Endometrium (tissue), 2 donors: Measurements from ENCODE around the gene ENO1.
"Not testable (repeated sequence)": the region's sequence is repeated elsewhere in the genome, so short reads cannot be mapped to it uniquely, and the experiment has no call there.

Source experiments
- FAIRE-seq: peaks from 2 replicates; lab custom pipeline; 2012; peaks lifted over from hg19 to GRCh38; lab: Jason Lieb, UNC
- donor health status: control.
- donor health status: control.

Gene ENO1

DNA sequence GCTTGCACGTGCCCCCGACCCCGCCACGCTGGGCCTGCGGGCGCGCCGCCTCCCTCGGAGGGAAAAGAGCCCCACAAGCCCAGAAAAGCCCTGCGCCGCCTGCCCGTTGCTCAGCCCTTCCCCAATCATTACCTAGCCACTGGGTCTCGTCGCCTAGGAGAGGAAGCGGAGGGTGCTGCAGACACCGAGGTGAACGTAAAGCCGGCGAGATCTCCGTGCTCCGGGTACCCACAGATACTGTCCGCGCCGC is at the start of gene ENO1:
Gene ENO1, minus strand, starts transcription at position 239 of the 250 bp plus-strand sequence. CDS start 3,778 bp downstream, outside the sequence.
- FAIRE-seq, result no peak

DNA sequence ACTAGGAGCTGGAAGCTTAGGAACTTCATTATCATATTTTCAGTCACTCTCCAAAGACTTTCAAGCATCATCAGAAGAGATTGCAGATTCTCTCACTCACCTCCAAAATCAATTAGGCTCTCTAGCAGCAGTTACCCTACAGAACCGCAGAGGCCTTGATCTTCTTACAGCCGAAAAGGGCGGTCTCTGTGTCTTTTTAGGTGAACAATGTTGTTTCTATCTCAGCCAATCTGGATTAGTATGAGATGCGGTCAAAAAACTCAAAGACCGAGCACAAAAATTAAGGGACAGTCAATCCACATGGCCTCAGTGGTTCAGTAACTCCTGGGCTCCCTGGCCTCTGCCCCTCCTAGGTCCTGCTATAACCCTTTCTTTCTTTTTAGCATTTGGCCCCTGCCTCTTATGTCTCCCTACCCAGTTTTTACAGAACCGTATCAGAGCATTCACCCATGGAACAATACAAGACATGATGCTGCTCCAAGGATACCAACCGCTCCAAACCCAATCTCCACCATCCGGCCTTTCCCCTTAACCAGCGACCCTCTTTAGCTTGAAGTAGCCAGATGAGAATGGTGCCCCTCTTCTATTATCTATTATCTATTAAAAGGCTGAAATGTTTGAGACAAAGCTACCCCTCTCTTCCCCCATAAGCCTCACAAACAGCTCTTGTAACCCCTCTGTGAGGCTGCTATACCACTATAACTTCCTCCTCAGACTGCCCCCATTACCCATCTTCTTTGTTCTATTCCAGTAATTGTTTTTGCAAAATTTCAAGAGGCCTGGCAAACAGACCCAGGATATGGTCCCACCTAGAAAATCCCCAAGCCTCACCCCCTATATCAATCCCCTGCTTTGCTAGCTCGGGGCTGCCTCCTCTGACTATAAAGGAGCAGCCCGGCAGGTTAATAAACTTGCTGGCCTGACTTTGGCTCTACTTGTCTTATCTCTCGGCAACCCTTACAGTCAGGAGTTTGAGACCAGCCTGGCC is 48.5 kb upstream of the ENO1 start:
- FAIRE-seq, result no peak

DNA sequence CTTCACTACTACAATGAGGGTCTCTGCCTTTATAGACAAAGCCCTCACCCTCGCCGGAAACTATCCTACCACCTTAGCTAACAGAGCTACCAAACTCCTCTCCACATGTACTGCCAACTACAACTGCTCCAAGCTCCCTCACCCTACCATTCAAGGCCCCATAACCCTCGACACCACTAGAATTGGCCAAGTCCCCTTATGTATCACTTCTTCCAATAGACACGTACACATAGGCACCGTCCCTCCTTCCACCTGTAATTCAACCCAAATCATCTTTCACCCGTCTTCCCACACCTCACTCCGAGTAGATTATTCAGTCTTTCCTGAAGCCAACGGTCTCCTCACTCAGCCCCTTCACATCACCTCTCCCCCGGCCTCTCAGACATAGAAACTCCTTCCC is 47.5 kb upstream of the ENO1 start:
- no peak for FAIRE-seq

DNA sequence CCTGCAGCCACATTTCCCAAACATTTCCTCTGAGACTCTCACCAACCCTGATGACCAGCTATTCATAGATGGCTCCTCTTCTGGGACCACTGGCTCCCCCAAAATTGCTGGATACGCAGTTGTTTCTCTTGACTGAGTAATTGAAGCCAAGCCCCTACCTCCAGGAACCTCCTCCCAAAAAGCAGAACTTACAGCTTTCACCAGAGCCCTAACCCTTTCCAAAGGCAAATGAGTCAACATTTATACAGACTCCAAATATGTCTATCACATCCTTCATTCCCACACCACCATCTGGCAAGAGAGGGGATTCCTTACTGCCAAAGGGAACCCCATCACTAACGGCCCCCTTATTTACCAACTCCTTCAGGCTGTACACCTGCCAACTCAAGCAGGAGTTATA is 46.9 kb upstream of the ENO1 start:
- no peak for FAIRE-seq

DNA sequence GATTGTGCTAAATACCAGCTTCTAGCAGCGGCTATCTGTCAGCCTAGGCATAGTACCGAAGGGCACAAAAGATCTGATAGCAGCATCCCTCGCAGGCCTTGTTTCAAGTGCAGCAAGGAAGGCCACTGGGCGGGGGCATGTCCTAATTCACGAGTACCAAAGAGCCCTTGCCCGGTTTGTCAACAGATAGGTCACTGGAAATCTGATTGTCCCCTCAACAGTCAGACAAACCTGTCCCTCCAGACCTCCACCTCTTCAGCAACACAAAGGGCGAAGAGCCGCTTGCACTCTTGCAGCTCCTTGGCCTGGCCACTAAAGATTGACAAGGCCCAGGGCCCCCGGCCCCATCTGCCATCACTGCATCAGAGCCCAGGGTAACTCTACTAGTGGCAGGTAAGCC is 44.5 kb upstream of the ENO1 start:
- no peak for FAIRE-seq

DNA sequence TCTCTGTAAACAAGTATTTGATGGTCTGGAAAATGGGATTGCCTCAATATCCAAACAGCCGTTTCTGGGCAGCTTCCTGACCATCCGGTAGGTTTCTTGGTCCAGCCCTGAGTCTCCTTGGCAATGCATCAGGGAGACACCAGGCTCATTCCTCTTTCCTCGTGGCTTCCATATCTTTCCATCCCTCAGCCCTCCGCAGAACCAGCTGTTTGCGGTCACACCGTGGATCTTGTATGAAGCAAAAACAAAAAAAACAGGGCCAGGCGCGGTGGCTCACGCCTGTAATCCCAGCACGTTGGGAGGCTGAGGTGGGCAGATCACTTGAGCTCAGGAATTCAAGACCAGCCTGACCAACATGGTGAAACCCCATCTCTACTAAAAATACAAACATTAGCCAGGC is 39.0 kb upstream of the ENO1 start:
- not testable (repeated sequence) for FAIRE-seq

DNA sequence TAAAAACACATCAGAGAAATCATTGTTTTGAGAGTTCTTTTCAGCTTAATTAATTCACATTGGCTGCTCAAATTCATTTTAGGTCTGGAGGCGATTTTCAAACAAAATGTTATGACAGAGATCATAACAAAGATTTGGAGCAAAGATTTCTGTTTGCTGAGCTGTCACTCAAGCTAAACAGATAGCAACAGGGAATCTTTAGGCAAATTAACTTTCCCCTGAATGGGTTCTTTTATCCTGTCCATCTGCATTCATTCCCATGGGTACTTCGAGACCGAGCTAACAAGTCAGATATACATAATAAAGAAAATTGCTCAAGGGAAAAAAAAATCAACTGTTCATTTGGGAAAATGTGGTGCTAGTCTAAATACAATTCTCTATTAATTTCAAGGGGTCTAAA is 37.0 kb upstream of the ENO1 start:
- FAIRE-seq, result no peak

DNA sequence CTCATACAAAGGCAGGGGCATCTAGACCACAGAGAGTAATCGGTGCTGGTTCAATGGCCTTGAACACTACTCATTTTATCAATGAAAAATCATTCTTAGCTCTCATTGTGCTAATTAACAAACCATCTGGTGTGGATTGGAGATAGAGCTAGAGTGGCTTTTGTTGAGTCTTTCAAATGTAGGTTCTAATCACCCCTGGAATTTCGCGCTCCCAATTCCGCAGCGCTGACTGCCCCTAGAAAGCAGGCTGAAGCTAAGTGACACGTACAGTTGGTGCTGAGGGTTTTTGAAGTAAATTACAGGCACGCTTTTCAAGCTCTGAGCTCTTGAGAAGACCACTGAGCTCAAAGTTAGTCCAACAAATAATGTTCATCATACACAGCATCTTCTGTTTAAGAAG is 36.0 kb upstream of the ENO1 start:
- FAIRE-seq, result no peak

DNA sequence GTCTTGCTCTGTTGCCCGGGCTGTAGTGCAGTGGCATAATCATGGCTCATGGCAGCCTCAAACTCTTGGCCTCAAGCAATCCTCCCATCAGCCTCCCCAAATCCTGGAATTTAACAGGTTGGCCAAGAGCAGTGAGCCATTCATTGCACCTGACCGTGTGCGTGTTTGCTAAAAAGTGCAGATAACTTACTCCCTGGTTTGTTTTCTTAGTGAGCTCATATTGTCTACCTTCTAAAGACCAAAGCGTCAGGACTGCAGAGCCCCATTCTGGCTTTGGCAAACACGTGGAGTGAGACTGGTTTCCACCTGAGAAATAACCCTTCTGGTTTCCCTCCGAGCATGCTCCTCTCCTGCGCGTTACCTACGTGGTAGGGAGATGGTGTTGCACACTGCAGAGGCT is 35.0 kb upstream of the ENO1 start:
- no peak for FAIRE-seq

DNA sequence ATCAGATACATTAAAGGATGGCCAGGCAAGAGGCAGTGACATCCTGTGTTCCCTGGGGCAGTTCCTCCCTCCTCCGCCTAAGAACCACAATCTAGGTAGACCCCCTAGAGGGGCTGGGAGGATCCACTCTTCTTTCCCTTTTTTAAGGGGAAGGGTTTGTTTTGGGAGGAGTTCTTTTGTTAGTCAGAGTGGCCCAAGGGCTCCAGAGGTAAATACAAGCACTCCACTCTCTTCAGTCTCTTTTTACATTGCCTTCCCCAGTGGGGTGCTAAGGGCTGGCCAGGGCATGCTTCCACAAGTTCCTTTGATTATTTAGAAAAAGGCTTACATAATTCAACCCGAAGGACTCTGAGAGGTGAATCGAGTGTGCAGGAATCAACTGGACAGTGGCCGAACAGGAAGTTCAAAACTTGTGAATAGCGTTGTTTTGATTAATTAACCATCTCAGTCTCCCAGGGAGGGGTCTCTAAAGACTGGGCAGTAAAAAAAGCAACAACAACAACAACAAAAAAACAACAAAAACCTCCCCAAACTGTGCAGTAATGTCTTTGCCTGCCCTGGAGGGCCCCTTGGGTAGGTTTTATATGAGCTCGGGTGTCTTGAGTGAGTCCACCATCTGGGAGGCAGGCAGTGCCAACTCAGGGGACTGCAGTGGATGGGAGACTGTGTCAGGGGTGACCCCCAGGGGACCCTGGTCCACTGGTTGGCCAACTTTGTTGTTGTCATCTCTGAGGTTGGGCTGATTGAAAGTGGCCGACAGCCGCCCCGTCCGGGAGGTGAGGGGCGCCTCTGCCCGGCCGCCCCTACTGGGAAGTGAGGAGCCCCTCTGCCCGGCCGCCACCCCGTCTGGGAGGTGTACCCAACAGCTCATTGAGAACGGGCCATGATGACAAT is 33.2 kb upstream of the ENO1 start:
- FAIRE-seq, result no peak

DNA sequence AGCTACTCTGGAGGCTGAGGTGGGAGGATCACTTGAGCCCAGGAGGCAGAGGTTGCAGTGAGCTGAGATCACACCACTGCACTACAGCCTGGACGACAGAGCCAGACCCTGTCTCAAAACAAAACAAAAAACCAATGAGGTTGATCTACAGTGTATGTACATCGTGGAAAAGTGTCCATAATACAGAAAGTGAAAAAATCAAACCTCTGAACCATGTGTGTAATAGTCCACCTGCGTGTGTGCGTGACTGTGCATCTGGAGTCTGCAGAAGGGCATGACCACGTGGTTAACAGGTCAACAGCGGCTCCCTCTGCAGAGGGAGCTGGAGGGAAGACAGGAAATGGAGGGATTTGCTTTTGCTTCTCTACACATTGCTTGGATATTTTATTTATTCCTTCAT is 32.4 kb upstream of the ENO1 start:
- FAIRE-seq, result no peak

DNA sequence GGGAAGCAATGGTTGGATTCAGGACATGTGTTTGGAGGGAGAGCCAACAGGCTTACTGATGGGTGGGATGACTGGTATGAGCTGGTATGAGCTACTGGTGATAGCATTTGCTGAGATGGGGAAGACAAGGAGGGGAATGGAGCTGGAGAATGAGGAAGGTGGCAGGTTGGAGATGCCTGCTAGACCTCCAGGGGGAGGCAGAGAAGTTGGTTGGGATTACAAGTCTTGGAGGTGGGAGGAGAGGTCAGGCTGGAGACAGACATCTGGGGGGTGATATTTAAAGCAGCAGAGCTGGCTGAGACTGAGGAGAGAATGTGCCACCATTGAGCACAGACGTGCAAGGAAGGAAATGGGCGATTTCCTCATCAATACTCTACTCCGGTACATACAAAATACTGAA is 31.8 kb upstream of the ENO1 start:
- no peak for FAIRE-seq

DNA sequence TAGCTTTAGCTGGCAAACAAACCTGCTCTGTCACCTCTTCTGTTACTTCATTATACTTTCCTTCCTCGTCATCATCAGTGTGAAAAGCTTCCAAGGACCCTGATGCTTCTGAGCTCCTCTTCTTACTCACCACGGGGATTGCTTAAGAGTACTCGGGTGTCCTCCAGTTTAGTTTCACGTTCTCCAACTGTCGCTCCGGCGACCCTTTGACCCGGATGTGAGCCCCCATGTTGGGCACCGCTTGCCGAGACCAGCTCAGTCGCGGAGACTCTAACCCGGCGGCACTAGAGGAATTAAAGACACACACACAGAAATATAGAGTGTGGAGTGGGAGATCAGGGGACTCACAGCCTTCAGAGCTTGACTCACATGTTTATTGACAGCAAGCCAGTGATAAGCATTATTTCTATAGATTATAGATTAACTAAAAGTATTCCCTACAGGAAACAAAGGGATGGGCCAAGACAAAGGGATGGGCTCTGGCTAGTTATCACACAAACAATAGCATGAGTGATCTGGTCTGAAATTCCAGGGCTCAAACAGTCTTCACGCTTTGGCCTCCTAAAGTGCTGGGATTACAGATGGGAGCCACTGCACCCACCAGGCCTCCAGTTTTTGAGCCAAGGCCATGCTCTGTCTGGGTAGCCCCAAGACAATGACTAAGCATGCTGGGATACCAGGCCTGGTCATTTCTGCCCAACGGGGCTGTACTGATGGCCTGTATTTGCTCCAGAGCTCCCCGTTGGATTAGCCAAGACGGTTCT is 30.1 kb upstream of the ENO1 start:
- FAIRE-seq, result no peak

DNA sequence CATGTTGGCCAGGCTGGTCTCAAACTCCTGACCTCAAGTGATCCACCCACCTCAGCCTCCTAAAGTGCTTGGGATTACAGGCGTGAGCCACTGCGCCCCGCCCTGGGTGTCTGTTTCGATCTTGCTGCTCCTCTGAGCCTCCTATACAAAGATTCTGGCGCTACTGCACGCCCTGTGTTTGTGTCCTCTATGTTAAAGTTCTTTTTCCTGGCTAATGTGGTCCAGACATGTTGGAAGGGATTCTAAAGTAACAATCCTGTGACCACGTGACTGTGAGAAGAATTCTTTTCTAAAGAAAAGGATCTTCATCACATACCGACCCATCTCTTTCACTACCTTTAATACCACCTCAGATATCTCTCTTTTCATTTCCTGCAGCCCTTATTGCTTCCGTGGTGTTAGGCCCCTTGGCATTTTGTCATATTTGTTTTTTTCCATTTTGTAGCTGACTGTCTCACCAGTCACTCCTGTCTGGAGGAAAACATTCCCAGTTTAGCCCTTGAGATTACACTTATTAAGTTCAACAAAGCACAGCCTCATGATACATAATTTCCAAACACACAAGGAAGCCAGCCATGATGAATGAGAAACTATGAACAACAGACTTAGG is 27.2 kb upstream of the ENO1 start:
- FAIRE-seq, result no peak

DNA sequence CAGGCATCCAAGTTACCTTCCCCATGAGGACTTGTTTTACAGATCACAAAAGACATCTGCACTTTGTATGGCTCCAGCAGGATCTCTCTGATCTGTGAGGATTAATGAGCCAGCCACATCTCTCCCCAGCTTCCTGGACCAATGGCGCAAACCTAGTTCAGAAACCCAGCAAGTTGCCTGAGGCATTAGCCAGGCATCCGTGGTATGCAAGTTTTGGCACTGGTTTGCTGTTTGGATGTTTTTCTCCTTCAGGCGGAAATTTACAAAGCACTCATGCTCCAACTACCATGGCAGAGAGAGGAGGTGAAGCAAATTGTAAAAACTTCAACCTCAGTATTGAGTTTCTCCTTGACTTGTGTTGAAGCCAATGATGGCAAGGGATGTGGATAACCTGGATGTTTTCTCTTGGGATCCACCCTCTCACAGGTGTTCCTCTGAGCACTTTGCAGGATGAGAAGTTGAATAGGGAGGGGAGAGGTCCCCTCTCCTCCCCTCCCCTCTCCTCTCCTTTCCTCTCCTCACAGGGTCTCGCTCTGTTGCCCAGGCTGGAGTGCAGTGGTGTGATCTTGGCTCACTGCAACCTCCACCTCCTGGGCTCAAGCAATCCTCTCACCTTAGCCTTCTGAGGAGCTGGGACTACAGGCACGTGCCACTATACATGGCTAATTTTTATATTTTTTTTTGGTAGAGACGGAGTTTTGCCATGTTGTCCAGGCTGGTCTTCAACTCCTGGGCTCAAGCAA is 25.6 kb upstream of the ENO1 start:
- FAIRE-seq, result no peak

DNA sequence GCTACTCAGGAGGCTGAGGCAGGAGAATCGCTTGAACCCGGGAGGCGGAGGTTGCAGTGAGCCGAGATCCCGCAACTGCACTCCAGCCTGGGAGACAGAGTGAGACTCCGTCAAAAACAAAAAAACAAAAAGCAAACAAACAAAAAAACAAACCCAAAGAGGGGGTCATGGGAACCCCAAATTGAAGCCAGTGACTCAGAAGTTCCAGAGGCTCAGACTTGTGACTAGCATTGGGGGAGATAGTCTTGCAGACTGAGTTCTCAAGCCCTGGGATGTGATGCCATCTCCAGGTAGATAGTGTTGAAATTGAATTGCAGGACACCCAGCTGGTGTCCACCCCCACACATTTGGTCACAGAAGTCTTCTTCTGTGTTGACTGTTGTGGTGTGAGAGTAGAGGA is 24.9 kb upstream of the ENO1 start:
- no peak for FAIRE-seq

DNA sequence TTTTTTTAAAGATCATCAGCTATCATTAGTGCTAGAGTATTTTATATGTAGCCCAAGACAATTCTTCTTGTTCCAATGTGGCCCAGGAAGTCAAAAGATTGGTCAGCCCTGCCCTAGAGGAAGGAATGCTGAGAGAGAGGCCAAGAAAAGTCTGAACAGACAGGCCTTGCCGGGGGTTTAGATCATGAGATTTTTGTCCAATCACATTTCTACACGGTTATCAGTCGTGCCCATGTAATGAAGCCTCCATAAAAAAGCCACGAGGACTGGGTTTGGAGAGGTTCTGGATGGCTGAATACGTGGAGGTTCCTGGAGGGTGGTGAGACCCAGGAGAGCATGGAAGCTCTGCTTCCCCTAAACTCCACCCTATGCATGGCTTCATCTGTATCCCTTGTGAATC is 24.3 kb upstream of the ENO1 start:
- FAIRE-seq, result no peak

DNA sequence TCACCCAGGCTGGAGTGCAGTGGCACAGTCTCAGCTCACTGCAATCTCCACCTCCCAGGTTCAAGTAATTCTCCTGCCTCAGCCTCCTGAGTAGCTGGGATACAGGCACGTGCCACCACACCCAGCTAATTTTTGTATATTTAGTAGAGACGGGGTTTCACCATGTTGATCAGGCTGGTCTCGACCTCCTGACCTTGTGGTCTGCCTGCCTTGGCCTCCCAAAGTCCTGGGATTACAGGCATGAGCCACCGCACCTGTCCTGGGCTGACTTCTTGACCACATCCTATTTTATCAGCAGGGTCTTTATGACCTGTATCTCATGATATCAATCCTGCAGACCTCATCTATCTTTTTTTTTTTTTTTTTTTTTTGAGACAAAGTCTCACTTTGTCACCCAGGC is 22.2 kb upstream of the ENO1 start:
- not testable (repeated sequence) for FAIRE-seq

DNA sequence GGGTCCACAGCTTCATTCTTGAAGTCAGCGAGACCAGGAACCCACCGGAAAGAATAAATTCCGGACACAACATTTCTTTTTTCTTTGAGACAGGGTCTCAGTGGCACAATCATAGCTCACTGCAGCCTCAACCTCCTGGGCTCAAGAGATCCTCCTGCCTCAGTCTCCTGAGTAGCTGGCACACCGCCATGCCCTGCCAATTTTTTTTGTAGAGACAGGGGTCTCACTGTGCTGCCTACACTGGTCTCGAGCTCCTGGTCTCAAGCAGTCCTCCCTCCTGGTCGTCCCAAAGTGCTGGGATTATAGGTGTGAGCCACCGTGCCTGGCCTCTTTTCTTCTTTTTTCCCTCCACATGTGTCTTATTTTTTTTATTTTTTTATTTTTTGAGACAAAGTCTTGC is 20.6 kb upstream of the ENO1 start:
- no peak for FAIRE-seq

DNA sequence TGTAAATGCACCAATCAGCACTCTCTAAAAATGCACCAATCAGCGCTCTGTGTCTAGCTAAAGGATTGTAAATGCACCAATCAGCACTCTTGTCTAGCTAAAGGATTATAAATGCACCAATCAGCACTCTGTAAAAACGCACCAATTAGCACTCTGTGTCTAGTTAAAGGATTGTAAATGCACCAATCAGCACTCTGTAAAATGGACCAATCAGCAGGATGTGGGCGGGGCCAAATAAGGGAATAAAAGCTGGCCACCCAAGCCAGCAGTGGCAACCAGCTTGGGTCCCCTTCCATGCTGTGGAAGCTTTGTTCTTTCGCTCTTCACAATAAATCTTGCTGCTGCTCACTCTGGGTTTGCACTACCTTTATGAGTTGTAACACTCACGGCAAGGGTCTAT is 19.9 kb upstream of the ENO1 start:
- not testable (repeated sequence) for FAIRE-seq

DNA sequence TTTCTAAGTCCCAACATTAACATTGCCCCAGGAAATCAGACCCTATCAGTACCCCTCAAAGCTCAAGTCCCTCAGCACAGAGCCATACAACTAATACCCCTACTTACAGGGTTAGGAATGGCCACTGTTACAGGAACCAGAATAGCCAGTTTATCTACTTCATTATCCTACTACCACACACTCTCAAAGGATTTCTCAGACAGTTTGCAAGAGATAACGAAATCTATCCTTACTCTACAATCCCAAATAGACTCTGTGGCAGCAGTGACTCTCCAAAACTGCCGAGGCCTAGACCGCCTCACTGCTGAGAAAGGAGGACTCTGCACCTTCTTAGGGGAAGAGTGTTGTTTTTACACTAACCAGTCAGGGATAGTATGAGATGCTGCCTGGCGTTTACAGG is 19.0 kb upstream of the ENO1 start:
- not testable (repeated sequence) for FAIRE-seq
